ENCODE data around the gene SAMSN1. TPM values are rescaled to one million over a fixed set of nuclear protein-coding genes. Genes with fewer than 3 reads are reported as not detected.

The SAMSN1 gene
- total RNA-seq, 4 donors from 2014 or later = 1.6 to 9.5 (median 5.2) TPM

- no peak overlapping the region for H3K4me3 ChIP-seq
- WGBS, 2 donors (ENCODE audit: low coverage in 1 of 2) = 85 to 86% methylated on average over 10 of the region's 10 CpGs
- no peak for DNase-seq
- H3K9me3 ChIP-seq = no peaks in the 10 kb centered on the region
- in situ Hi-C loops (cut with MboI; ENCODE audit: low pct_ligation_motif_present in 1 of 4, low pct_unique_long_range_greater_than_20kb in 1 of 4, low sequenced_read_pairs in 3 of 4) (no loop called here), intact Hi-C loops (cut with DNase I; ENCODE audit: low total_unique reads) (no loop called here)
- H3K36me3 ChIP-seq = no peaks in the 10 kb centered on the region
- no peak for TF ChIP-seq POLR2AphosphoS5 (IDR thresholded peaks at IDR 0.05)
- no peak for TF ChIP-seq POLR2A (IDR thresholded peaks at IDR 0.05)
- TF ChIP-seq EP300 (IDR thresholded peaks at IDR 0.05; ENCODE audit: low read depth) = no peak
- TF ChIP-seq, protein P1, sequence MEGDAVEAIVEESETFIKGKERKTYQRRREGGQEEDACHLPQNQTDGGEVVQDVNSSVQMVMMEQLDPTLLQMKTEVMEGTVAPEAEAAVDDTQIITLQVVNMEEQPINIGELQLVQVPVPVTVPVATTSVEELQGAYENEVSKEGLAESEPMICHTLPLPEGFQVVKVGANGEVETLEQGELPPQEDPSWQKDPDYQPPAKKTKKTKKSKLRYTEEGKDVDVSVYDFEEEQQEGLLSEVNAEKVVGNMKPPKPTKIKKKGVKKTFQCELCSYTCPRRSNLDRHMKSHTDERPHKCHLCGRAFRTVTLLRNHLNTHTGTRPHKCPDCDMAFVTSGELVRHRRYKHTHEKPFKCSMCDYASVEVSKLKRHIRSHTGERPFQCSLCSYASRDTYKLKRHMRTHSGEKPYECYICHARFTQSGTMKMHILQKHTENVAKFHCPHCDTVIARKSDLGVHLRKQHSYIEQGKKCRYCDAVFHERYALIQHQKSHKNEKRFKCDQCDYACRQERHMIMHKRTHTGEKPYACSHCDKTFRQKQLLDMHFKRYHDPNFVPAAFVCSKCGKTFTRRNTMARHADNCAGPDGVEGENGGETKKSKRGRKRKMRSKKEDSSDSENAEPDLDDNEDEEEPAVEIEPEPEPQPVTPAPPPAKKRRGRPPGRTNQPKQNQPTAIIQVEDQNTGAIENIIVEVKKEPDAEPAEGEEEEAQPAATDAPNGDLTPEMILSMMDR (IDR thresholded peaks at IDR 0.05) = no peak
- H3K4me1 ChIP-seq = no peaks in the 10 kb centered on the region
- no peaks in the 10 kb centered on the region for H3K27me3 ChIP-seq
- no peak overlapping the region for H3K27ac ChIP-seq
Measured at GRCh38 chr21:14582934-14583628, 37.0 kb upstream of the SAMSN1 start.

- H3K27ac ChIP-seq = no peak overlapping the region
- 72 to 76% methylated on average over 6 of the region's 6 CpGs for WGBS, 2 donors (ENCODE audit: low coverage in 1 of 2)
- no peak for DNase-seq
Measured at GRCh38 chr21:14581902-14582457, 35.9 kb upstream of the SAMSN1 start.

DNA sequence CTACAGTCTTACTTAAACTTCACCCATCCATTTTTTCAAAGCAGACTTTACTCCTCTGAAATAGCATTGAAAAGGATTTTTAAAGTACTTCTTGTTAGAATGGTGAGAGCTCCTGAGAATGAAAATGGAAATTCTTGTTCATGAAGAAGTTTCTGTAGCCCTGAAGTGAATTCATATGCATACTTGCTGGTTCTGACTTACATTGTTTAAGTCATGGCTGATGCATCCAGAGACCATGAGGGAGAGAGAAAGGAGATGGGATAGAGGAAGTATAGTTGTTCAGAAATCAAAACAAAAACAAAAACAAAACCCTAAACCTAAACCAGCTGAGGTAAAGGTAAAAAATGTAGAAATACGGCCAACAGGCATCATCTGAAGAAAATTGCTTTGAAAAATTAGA, 27.1 kb upstream of the SAMSN1 start:
- TF ChIP-seq EP300 (IDR thresholded peaks at IDR 0.05; ENCODE audit: low read depth) = no peak
- TF ChIP-seq POLR2A (IDR thresholded peaks at IDR 0.05) = no peak
- TF ChIP-seq, protein P1 (IDR thresholded peaks at IDR 0.05) = no peak
- Histone ChIP-seq H3K4me3 (no peak overlapping the region), H3K4me1 (no peaks in the 10 kb centered on the region), H3K27me3 (no peaks in the 10 kb centered on the region), H3K9me3 (no peaks in the 10 kb centered on the region), H3K27ac (no peak overlapping the region), H3K36me3 (no peaks in the 10 kb centered on the region)
- no peak for DNase-seq
- WGBS, 2 donors (ENCODE audit: low coverage in 1 of 2) = 86 to 90% methylated on average over 1 of the region's 1 CpG
- in situ Hi-C loops (cut with MboI; ENCODE audit: low pct_ligation_motif_present in 1 of 4, low pct_unique_long_range_greater_than_20kb in 1 of 4, low sequenced_read_pairs in 3 of 4) = no loop called here
- intact Hi-C loops (cut with DNase I; ENCODE audit: low total_unique reads) = no loop called here

More at GRCh38 chr21:14581902-14582457, 35.9 kb upstream of the SAMSN1 start:
- H3K4me1 ChIP-seq = no peaks in the 10 kb centered on the region
- in situ Hi-C loops (cut with MboI; ENCODE audit: low pct_ligation_motif_present in 1 of 4, low pct_unique_long_range_greater_than_20kb in 1 of 4, low sequenced_read_pairs in 3 of 4) = no loop called here
- intact Hi-C loops (cut with DNase I; ENCODE audit: low total_unique reads) = no loop called here
- TF ChIP-seq EP300 (IDR thresholded peaks at IDR 0.05; ENCODE audit: low read depth) (no peak), POLR2AphosphoS5 (IDR thresholded peaks at IDR 0.05) (no peak), POLR2A (IDR thresholded peaks at IDR 0.05) (no peak)
- TF ChIP-seq, protein P1 (IDR thresholded peaks at IDR 0.05) = no peak
- no peak overlapping the region for H3K4me3 ChIP-seq
- no peaks in the 10 kb centered on the region for H3K36me3 ChIP-seq
- no peaks in the 10 kb centered on the region for H3K27me3 ChIP-seq
- no peaks in the 10 kb centered on the region for H3K9me3 ChIP-seq

GRCh38 chr21:14572204-14572780, 26.2 kb upstream of the SAMSN1 start:
- in situ Hi-C loops (cut with MboI; ENCODE audit: low pct_ligation_motif_present in 1 of 4, low pct_unique_long_range_greater_than_20kb in 1 of 4, low sequenced_read_pairs in 3 of 4) (no loop called here), intact Hi-C loops (cut with DNase I; ENCODE audit: low total_unique reads) (no loop called here)
- no peak overlapping the region for H3K4me3 ChIP-seq
- DNase-seq = no peak
- TF ChIP-seq POLR2A (IDR thresholded peaks at IDR 0.05) = no peak
- TF ChIP-seq EP300 (IDR thresholded peaks at IDR 0.05; ENCODE audit: low read depth) = no peak
- TF ChIP-seq, protein P1 (IDR thresholded peaks at IDR 0.05) = no peak
- TF ChIP-seq POLR2AphosphoS5 (IDR thresholded peaks at IDR 0.05) = no peak
- H3K27ac ChIP-seq = no peak overlapping the region
- no peaks in the 10 kb centered on the region for H3K4me1 ChIP-seq
- H3K9me3 ChIP-seq = no peaks in the 10 kb centered on the region
- H3K36me3 ChIP-seq = no peaks in the 10 kb centered on the region
- 35 to 47% methylated on average over 2 of the region's 2 CpGs for WGBS, 2 donors (ENCODE audit: low coverage in 1 of 2)
- H3K27me3 ChIP-seq = no peaks in the 10 kb centered on the region
